GM12873 (cell line): Measurements from ENCODE around the gene CELF6.

Source experiments
- CTCF ChIP-seq: IDR thresholded peaks from 2 replicates; pipeline ENCODE4 v1.5.1; 2012; ENCODE audit warnings: low read depth, mild to moderate bottlenecking, moderate library complexity, low read length, control low read depth; ENCODE audit not compliant: insufficient read depth; ENCODE audit errors: missing control alignments

CELF6 gene

DNA sequence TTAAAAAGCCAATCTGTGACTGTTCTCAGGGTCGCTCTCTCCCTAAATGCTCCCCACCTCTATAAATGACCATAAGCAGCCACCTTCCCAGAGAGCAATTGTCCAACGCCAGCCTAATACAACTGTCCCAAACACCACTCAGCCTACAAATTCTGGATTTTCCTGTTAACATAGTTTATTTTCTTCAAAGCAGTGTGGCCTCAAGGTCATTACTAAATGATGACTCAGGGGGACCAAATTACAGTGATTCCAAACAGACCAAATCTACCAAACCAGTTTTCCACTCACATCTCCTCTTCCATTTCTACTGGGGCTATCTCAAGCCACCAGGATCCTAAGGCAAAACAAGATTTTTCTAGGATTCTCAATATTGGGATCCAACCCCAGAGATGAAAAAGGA lies 33.3 kb upstream of the CELF6 start:
- TF ChIP-seq CTCF: no peak

- TF ChIP-seq CTCF: no peak
Observed at GRCh38 chr15:72345806-72346205, 25.8 kb upstream of the CELF6 start.

- TF ChIP-seq CTCF: no peak
Observed at GRCh38 chr15:72345280-72345679, 25.3 kb upstream of the CELF6 start.

DNA sequence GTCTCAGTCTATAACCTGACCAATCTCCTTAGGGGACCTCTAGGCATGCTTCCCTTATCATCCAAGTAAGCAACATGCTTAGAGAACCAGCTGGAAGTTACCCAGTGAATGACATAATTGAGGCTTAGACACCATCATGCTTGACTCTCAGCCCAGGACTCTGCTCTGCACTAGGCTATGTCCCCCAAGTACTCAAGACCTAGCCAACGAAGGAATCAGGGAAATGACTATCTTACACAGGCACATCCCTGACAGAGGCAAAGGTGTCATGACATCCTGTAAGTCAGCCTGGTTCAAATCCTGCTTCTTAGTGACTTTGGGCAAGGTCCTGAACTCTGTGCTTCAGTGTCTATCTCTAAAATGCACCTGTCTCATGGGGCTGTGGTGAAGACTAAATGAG lies 24.6 kb upstream of the CELF6 start:
- no peak for TF ChIP-seq CTCF

- TF ChIP-seq CTCF: peak; percentile 49
Observed at GRCh38 chr15:72342385-72342784, 22.4 kb upstream of the CELF6 start.

DNA sequence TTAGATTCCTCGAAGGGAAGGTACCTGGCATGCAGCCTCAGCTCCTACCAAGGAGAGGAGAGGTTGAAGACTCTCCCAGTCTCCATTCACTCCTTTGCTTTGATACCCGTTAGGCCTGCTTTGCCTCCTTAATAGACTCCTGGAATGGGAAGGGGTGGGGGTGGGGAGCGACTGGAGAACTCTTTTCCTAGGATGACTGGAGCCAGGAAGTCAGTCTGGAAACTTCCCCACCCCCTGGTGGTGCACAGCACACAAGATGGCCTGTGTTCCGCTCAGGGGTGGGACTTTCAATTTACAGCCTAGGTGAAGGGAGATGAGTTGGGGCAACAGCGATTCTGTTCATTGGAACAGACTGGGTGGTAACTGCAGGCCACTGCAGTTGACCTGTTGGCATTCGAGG lies 21.4 kb upstream of the CELF6 start:
- TF ChIP-seq CTCF: no peak

- TF ChIP-seq CTCF: no peak
Observed at GRCh38 chr15:72340366-72340765, 20.4 kb upstream of the CELF6 start.
